Suprapubic skin (tissue), 4 donors: ENCODE results near the gene ZNF681. TPM values are rescaled to one million over a fixed set of nuclear protein-coding genes. Genes with fewer than 3 reads are reported as not detected.

Experiments used
- DNase-seq, 2 donors: peaks; one replicate each; pipeline ENCODE4 v3.0.0-alpha.2; 2019; ENCODE audit warnings: low spot score in 2 of 2
- H3K27ac ChIP-seq: fragments of 200-600 bp; sonication (generic); one replicate; pipeline ENCODE4 v1.5.1; 2019
- H3K27me3 ChIP-seq: fragments of 200-600 bp; sonication (generic); one replicate; pipeline ENCODE4 v1.5.1; 2019
- H3K36me3 ChIP-seq: fragments of 200-600 bp; sonication (generic); one replicate; pipeline ENCODE4 v1.5.1; 2019
- H3K4me1 ChIP-seq: fragments of 200-600 bp; sonication (generic); one replicate; pipeline ENCODE4 v1.5.1; 2019
- H3K4me3 ChIP-seq: fragments of 200-600 bp; sonication (generic); one replicate; pipeline ENCODE4 v1.5.1; 2019; ENCODE audit warnings: mild to moderate bottlenecking
- H3K9me3 ChIP-seq: fragments of 200-600 bp; sonication (generic); one replicate; pipeline ENCODE4 v1.5.1; 2019
- CTCF ChIP-seq, 2 donors: fragments of 200-600 bp in 1 of 2; fragments of 450-650 bp in 1 of 2; sonication (generic) in 1 of 2; IDR thresholded peaks; one replicate each; pipeline ENCODE4 v1.5.1; 2016 to 2019; ENCODE audit warnings: antibody characterized with exemption in 2 of 2, mild to moderate bottlenecking in 1 of 2, moderate library complexity in 1 of 2
- EP300 ChIP-seq: sonication (generic); formaldehyde crosslinking; IDR thresholded peaks from one replicate; pipeline ENCODE4 v1.6.1; 2017; ENCODE audit warnings: antibody characterized with exemption
- POLR2A ChIP-seq, 2 donors: fragments of 450-650 bp; IDR thresholded peaks; one replicate each; pipeline ENCODE4 v1.6.1; 2017; ENCODE audit warnings: antibody characterized with exemption in 2 of 2, mild to moderate bottlenecking in 2 of 2, moderate library complexity in 2 of 2
- POLR2AphosphoS5 ChIP-seq, 3 donors: sonication (generic); formaldehyde crosslinking; IDR thresholded peaks; one replicate each; pipeline ENCODE4 v1.6.1; 2017; ENCODE audit warnings: antibody characterized with exemption in 3 of 3
- WGBS: methylation state at CpG from one replicate; pipeline ENCODE4 v1.1.5; 2018; 5-methylcytosine and 5-hydroxymethylcytosine counted together
- total RNA-seq, 4 donors: library from RNA; depleted of rRNA; stranded (reverse); fragments of >200 nt; gene quantifications; one replicate each; pipeline ENCODE4 v1.1.0, GENCODE V29; 2016

The ZNF681 gene
- total RNA-seq, 4 donors from 2014 or later, result 2.5 to 5.9 (median 2.7) TPM

- H3K4me1 ChIP-seq, result peaks cover 3% of the 10 kb centered on the region
- TF ChIP-seq CTCF (IDR thresholded peaks at IDR 0.05) (no peak), POLR2A (IDR thresholded peaks at IDR 0.05) (no peak), EP300 (no peak), POLR2AphosphoS5 (IDR thresholded peaks at IDR 0.05) (peak in 1 of 3 donors; percentile 23)
- peak in 1 of 2 donors; percentile 28 for DNase-seq
- no peaks in the 10 kb centered on the region for H3K27me3 ChIP-seq
- no peak overlapping the region for H3K4me3 ChIP-seq
- H3K27ac ChIP-seq, result peak overlapping the region; percentile 26
- H3K36me3 ChIP-seq, result peaks cover 3% of the 10 kb centered on the region
- no peaks in the 10 kb centered on the region for H3K9me3 ChIP-seq
These were observed 15.9 kb upstream of the ZNF681 start for GRCh38 chr19:23774524-23774971.

GRCh38 chr19:23774106-23774505 is 15.4 kb upstream of the ZNF681 start:
- Histone ChIP-seq H3K27ac (peak overlapping the region; percentile 26), H3K36me3 (peaks cover 3% of the 10 kb centered on the region), H3K4me3 (no peak overlapping the region), H3K4me1 (peaks cover 8% of the 10 kb centered on the region), H3K9me3 (no peaks in the 10 kb centered on the region), H3K27me3 (no peaks in the 10 kb centered on the region)
- 73% methylated on average over 4 of the region's 4 CpGs for WGBS
- peak in 1 of 2 donors; percentile 38 for DNase-seq
- TF ChIP-seq CTCF (IDR thresholded peaks at IDR 0.05) (no peak), EP300 (no peak), POLR2A (IDR thresholded peaks at IDR 0.05) (no peak), POLR2AphosphoS5 (IDR thresholded peaks at IDR 0.05) (no peak)

GRCh38 chr19:23772675-23773063 is 14.0 kb upstream of the ZNF681 start:
- peak in 1 of 2 donors; percentile 53 for DNase-seq
- no peaks in the 10 kb centered on the region for H3K27me3 ChIP-seq
- H3K9me3 ChIP-seq, result no peaks in the 10 kb centered on the region
- 88% methylated on average over 2 of the region's 2 CpGs for WGBS
- no peak overlapping the region for H3K4me3 ChIP-seq
- TF ChIP-seq EP300 (no peak), POLR2AphosphoS5 (IDR thresholded peaks at IDR 0.05) (no peak), POLR2A (IDR thresholded peaks at IDR 0.05) (no peak), CTCF (IDR thresholded peaks at IDR 0.05) (no peak)
- H3K4me1 ChIP-seq, result peaks cover 9% of the 10 kb centered on the region
- peak overlapping the region; percentile 51 for H3K27ac ChIP-seq
- no peaks in the 10 kb centered on the region for H3K36me3 ChIP-seq

GRCh38 chr19:23771761-23772674 is 13.3 kb upstream of the ZNF681 start:
- 82% methylated on average over 4 of the region's 4 CpGs for WGBS
- peak in 1 of 2 donors; percentile 34 for DNase-seq
- Histone ChIP-seq H3K4me3 (no peak overlapping the region), H3K27ac (peak overlapping the region; percentile 51), H3K4me1 (peaks cover 9% of the 10 kb centered on the region), H3K9me3 (no peaks in the 10 kb centered on the region), H3K36me3 (no peaks in the 10 kb centered on the region), H3K27me3 (no peaks in the 10 kb centered on the region)
- TF ChIP-seq EP300 (no peak), CTCF (IDR thresholded peaks at IDR 0.05) (no peak), POLR2AphosphoS5 (IDR thresholded peaks at IDR 0.05) (no peak), POLR2A (IDR thresholded peaks at IDR 0.05) (no peak)

GRCh38 chr19:23771316-23771715 is 12.6 kb upstream of the ZNF681 start:
- 83% methylated on average over 2 of the region's 2 CpGs for WGBS

More at GRCh38 chr19:23771316-23771715, 12.6 kb upstream of the ZNF681 start:
- DNase-seq, result peak in 1 of 2 donors; percentile 8
- Histone ChIP-seq H3K36me3 (no peaks in the 10 kb centered on the region), H3K4me1 (peaks cover 9% of the 10 kb centered on the region), H3K4me3 (no peak overlapping the region), H3K9me3 (no peaks in the 10 kb centered on the region), H3K27ac (no peak overlapping the region), H3K27me3 (no peaks in the 10 kb centered on the region)
- no peak for TF ChIP-seq POLR2AphosphoS5 (IDR thresholded peaks at IDR 0.05)
